Measurements from ENCODE around the gene TNFSF13.
A peak's percentile ranks its signal among the peaks of the same experiment; 100 is the strongest.

TNFSF13 gene

GRCh38 chr17:7579001-7579833, 20.7 kb downstream of the TNFSF13 start, which contains the start of gene CD68:
TSS of gene CD68 (plus strand) at chr17:7579638. CDS start at chr17:7579678, 40 bp downstream.
- H3K4me3 ChIP-seq (ENCODE audit: control insufficient read depth, low read depth, low read length): peak within 1 kb of the TSS; percentile 25
- TF ChIP-seq, protein P1, sequence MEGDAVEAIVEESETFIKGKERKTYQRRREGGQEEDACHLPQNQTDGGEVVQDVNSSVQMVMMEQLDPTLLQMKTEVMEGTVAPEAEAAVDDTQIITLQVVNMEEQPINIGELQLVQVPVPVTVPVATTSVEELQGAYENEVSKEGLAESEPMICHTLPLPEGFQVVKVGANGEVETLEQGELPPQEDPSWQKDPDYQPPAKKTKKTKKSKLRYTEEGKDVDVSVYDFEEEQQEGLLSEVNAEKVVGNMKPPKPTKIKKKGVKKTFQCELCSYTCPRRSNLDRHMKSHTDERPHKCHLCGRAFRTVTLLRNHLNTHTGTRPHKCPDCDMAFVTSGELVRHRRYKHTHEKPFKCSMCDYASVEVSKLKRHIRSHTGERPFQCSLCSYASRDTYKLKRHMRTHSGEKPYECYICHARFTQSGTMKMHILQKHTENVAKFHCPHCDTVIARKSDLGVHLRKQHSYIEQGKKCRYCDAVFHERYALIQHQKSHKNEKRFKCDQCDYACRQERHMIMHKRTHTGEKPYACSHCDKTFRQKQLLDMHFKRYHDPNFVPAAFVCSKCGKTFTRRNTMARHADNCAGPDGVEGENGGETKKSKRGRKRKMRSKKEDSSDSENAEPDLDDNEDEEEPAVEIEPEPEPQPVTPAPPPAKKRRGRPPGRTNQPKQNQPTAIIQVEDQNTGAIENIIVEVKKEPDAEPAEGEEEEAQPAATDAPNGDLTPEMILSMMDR (conservative IDR thresholded peaks at IDR 0.05; ENCODE audit: control insufficient read depth, insufficient read depth, low read depth, low read length): no peak
- peak; percentile 98 for DNase-seq (ENCODE audit: low read depth)

DNA sequence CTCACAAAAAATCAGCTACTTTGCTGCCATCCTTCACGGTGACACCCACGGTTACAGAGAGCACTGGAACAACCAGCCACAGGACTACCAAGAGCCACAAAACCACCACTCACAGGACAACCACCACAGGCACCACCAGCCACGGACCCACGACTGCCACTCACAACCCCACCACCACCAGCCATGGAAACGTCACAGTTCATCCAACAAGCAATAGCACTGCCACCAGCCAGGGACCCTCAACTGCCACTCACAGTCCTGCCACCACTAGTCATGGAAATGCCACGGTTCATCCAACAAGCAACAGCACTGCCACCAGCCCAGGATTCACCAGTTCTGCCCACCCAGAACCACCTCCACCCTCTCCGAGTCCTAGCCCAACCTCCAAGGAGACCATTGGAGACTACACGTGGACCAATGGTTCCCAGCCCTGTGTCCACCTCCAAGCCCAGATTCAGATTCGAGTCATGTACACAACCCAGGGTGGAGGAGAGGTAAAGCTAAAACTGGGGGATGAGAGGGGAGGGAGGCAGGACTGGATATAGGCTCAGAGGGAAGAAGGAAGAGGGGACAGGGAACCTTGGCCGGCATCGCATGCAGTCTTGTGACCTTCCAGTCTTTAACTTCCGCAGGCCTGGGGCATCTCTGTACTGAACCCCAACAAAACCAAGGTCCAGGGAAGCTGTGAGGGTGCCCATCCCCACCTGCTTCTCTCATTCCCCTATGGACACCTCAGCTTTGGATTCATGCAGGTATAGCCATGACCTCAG, 21.5 kb downstream of the TNFSF13 start:
- peak overlapping the region; percentile 25 for H3K4me3 ChIP-seq (ENCODE audit: control insufficient read depth, low read depth, low read length)
- TF ChIP-seq, protein P1 (conservative IDR thresholded peaks at IDR 0.05; ENCODE audit: control insufficient read depth, insufficient read depth, low read depth, low read length): no peak
- no peak for DNase-seq (ENCODE audit: low read depth)

DNA sequence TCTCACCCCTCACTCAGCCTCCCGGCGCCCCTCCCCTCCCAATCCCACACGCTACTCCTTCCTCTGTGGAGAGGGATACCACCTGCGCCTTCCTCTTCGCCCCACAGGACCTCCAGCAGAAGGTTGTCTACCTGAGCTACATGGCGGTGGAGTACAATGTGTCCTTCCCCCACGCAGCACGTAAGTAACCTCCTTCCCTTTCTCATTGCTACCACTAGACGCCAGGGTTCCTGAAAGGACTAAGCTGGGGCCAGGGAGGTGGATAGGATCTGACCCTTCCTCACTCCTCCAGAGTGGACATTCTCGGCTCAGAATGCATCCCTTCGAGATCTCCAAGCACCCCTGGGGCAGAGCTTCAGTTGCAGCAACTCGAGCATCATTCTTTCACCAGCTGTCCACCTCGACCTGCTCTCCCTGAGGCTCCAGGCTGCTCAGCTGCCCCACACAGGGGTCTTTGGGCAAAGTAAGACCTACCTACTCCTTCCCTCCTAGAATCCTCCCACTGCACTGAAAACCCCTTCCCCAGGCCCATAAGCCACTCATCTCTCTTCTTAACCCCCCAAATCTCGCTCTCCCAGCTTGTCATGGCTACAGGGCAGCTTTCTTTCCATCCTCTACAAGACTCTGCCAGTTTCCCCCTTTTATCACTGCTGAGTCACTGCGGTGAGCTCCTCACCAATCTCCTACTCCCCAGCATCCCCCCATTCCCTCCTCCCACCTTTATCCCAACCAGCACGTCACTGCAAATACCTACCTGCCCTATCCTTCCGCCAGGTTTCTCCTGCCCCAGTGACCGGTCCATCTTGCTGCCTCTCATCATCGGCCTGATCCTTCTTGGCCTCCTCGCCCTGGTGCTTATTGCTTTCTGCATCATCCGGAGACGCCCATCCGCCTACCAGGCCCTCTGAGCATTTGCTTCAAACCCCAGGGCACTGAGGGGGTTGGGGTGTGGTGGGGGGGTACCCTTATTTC, 22.3 kb downstream of the TNFSF13 start:
- TF ChIP-seq, protein P1 (conservative IDR thresholded peaks at IDR 0.05; ENCODE audit: control insufficient read depth, insufficient read depth, low read depth, low read length): no peak
- H3K4me3 ChIP-seq (ENCODE audit: control insufficient read depth, low read depth, low read length): no peak overlapping the region
- no peak for DNase-seq (ENCODE audit: low read depth)

GRCh38 chr17:7582396-7583252, 24.1 kb downstream of the TNFSF13 start:
- no peak overlapping the region for H3K4me3 ChIP-seq (ENCODE audit: control insufficient read depth, low read depth, low read length)

GRCh38 chr17:7583253-7584109, 24.9 kb downstream of the TNFSF13 start, which contains the start of gene MPDU1:
TSS of gene MPDU1 (plus strand) at chr17:7583852. CDS start at chr17:7583863, 11 bp downstream.
- peak; percentile 99 for DNase-seq (ENCODE audit: low read depth)
- H3K4me3 ChIP-seq (ENCODE audit: control insufficient read depth, low read depth, low read length): peak within 1 kb of the TSS; percentile 94
- TF ChIP-seq, protein P1 (conservative IDR thresholded peaks at IDR 0.05; ENCODE audit: control insufficient read depth, insufficient read depth, low read depth, low read length): no peak

More at GRCh38 chr17:7582396-7583252, 24.1 kb downstream of the TNFSF13 start:
- no peak for DNase-seq (ENCODE audit: low read depth)
- TF ChIP-seq, protein P1 (conservative IDR thresholded peaks at IDR 0.05; ENCODE audit: control insufficient read depth, insufficient read depth, low read depth, low read length): no peak

Measured in fibroblast of mammary gland (primary cell).